GM21529 (cell line): ENCODE measurements around the gene PIGQ.

Experiments used
- ATAC-seq: cut with Tn5 transposase; IDR thresholded peaks from one replicate; pipeline ENCODE4 v1.9.1; 2021; ENCODE audit not compliant: unreplicated experiment

PIGQ gene

DNA sequence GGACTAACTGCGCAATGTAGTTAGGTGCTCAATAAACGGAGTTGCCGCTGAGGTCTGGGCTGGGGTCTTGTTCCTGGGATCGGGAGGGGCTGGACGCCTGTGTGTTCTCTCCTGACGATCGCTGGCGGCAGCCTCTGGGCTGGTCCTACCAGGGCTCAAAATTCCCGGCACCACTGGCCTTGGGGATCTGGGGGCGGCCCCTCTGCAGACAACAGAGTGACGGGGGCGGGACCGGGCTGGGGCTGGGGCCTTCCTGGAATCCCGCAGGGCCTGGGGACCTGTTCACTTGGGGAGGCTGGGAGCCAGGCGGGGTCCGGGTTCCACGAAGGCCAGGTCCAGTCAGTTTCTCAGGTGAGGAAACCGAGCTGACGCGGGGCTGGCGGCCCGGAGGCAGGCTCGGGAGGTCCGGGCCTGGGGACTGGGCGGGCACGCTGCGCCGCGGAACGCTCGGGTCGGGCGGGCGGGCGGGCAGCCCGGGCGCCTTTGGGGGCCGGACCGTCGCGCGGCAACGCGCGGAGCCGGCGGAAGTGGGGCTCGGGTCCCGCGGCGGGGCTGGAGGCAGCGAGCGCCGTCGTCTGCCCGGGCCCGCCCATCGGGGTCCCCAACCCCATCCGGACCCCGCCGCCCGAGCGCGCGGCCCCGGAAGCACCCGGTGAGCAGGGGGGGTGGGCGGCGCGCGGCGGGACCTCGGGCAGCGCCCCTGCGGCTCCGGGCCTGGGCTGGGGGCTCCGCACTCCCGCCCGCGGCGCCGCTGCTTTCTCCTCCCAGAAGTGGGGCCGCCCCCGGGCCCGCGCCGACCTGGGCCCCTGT lies at the start of gene PIGQ:
Gene PIGQ, plus strand, starts transcription at position 524 of the 810 bp plus-strand sequence. CDS start 4,107 bp downstream, outside the sequence.
- ATAC-seq, result peak; percentile 50

DNA sequence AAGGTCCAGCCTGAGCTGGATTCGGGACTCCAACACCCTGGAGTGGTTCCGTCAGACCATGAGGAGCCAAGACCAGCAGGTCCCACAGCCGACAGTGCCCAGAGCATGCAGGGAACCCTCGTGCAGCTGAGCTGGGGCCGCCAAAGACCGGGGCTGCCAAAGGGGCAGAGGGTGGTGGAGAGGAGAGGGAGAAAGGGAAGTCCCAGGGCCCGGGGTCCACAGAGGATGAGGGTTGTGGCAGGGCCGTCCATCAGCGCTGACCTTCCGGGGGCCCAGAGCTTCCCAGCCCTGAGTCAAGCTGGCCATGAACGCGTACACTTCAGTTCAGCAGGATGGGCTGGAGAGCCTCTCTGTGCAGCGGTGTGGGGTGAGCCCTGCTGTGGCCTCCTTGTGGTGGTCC lies 48.9 kb upstream of the PIGQ start:
- ATAC-seq, result no peak

DNA sequence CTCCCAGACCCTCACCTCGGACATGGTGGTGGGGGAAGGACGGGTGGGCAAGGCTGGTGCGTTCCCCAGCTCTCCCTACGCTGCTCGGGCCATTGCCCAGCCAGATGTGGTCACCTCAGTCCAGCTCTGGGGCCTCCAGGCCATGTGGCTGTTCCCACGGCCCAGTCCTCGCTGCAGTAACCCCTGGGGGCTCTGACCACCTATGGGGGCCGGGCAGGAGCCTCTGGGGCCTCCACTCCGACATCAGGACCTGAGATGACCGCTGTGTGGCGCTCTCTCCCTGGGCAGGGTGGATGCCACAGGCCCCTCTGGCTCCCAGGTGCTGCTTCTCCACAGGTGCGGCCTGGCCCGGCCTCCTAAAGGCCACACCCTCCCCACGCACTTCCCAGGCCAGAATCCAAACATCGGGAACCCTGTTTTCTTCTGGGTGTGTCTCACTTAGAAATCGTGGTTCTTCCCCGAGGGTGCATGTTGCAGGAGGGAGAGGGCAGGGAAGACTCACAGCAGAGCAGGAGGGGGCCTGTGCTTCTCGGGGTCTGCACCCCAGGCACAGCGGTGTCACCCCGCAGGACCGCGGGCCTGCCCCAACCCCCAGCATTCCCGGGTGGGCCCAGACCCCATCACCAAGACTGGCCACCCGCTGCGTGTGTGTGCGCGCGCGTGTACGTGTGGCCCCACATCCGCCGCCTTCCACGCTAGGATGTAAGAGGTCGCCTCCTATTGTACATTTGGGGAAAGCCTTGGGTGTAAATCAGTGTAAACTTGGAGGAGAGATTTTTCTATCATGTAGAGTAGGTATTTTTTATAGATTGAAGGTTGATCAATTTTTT lies 48.2 kb upstream of the PIGQ start:
- ATAC-seq, result no peak

DNA sequence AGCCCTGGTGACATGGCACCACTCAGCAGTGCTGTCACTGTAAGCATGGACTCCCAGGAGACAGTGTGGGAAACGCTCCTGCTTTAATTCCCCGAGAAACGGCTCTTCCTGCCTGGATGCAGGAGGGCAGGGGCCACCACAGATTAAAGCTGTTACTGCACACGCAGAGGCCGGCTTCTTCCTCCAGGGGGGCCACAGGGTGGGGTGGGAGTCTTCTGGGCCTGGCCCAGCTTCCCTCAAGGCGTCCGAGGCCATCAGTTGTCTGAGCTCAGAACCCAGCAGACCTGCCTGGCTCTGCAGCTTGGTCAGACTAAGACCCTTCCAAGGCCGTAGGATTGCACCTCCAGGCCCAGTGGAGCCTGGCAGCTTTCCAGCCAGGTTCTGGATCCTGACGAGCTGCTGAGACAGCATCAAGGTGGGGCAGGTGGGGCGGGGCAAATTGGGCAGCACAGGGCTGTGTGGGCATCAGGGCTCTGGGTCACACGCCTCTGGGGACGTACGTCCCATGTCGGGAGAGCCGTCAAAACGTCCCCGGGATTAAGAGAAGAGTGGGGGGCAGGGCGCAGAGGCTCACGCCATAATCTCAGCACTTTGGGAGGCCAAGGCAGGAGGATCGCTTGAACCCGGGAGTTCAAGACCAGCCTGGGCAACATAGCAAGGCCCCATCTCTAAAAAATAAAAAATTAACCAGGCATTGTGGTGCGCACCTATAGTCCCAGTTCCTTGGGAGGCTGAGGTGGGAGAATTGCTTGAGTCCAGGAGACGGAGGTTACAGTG lies 47.3 kb upstream of the PIGQ start:
- ATAC-seq, result no peak

DNA sequence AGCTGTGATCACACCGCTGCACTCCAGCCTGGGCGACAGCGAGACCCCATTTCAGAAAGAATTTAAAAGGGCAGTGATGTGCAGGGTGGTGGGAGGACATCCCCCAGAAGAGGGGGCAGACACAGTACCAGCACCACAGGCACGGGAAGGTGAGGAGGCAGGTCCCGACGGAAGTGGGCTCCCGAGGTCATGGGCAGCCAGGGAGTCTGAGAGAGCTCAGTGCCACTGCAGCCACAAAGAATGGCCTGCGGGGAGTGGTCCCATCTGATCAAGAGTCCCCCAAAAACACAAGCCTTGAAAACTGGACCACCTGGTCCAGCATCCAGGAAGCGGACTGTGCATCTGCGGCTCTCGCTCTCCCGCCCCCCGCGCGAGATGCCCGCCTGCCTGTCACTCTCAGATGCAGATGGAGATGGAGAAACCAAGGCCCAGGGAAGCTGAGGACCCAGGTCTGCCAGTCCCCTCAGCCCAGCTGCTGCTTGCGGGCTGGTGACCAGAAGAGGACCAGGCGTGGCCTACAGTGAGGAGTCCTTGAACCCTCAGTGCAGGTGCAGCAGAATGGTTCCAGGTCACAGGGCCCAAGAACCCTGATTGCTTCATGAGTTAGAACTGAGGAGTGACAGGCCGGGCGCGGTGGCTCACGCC lies 46.5 kb upstream of the PIGQ start:
- ATAC-seq, result no peak

DNA sequence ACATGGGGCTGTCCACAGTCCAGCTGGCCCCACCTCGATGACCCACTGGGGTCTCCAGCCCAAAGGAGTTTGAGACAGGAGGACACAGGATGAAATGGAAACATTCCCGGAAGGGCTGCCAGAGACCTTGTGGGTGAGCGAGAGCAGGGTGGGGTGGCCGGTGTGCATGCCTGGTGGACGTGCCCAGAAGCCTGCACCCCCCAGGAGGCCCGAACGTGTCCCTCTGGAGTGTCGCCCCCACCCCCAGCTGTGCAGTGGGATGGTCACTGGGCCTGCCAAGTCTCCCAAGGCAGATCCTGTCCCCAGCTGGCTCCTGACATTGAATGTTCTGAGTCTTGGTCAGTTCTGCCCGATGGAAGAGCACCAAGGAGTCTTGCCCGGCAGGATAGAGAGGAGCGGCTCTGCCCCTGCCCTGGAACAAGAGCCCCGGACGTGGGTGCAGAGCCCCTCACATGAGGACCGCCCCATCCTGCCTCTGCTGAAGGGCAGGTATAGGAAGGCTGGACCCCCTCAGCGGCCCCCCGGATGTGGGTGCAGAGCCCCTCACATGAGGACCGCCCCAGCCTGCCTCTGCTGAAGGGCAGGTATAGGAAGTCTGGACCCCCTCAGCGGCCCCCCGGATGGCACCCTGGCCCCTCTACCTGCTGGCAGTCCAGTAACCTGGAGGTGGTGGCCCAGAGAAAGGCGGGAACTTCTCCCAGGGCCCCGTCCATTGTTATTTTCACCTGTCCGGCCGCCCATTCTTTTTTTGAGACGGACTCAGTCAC lies 45.3 kb upstream of the PIGQ start:
- ATAC-seq, result no peak

DNA sequence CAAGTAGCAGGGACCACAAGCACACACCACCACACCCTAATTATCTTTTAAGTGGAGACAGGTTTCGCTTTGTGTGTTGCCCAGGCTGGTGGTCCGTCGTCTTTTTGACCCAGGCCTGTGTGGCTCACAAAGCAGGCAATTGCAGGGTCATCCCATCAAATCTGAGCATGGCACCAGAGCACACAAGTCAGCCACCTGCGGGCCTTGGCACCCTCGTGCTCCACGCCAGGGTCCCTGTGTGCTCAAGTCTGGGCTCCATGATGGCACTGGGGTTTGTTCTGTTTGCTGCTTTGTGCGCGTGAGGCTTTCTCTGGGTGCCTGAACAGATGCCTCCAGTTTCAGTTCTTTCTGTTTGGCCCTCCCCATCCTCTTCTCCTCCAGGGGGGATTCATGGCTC lies 44.6 kb upstream of the PIGQ start:
- no peak for ATAC-seq

DNA sequence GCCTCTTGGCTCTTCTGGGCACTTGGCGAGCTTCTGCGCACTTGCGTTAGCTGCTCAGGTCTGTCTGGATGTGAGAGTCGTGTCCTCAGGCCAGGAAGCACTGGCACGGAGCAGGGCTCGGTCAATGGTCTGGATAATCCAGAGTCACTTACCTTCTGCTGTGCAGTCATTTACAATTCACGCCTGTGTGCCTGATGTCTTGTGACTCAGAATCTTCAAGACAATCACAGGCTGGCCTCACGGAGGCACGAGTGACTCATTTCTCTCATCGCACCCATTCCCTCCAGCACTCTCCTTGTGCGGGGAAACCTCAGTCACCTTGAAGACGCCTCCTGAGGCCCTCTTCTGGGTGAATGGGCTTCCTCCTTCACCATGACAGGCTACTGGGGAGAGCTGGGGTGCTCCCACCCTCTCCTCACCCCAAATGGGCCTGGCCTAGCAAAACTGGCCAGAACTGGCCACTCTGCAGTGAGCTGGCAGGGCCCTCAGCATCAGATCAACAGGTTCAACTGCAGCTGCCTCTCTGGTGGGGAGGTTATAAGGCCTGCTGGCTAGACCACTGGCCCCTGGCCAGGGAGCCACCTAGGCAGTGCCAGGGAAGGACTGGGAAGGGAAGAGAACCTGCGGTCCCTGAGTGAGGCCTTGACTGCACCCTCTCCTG lies 44.1 kb upstream of the PIGQ start:
- ATAC-seq, result no peak

DNA sequence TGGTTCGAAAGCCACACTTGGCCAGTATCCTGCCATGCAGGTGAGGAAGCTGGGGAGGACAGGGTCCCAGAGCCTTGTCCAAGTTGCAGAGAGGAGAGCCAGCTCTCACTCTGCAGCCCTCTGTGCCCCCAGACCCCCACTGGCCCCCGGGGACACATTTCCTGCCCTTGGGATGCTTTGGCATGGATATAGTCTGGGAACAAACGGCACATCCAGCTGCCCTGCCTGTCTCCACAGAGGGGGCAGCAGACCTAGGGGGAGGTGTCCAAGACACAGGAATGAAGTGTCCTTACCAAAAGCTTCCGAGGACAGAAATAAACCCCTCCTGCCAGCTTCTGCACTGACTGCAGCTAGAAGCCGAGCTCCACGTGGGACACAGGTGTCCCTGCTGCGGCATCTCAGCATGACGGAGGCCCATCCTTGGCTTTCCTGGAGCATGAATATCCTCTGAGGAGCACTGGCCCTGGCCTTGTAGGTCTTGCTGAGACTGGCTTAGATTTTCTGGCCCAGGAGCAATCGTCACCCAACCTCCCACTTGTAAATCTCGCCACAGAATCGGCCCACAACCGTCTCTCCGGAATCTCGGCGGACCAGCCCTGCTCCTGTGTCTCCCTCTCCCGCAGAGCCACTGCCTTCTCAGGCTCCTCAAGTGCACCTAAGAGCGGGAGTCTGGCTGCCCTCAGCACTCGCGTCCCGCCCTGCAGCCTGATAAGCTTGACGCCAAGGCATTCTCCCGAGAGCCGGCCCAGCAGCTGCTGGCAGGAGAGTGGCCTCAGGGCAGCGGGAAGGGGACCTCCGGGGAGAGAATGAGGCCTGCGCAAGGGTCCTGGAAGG lies 43.4 kb upstream of the PIGQ start:
- no peak for ATAC-seq

DNA sequence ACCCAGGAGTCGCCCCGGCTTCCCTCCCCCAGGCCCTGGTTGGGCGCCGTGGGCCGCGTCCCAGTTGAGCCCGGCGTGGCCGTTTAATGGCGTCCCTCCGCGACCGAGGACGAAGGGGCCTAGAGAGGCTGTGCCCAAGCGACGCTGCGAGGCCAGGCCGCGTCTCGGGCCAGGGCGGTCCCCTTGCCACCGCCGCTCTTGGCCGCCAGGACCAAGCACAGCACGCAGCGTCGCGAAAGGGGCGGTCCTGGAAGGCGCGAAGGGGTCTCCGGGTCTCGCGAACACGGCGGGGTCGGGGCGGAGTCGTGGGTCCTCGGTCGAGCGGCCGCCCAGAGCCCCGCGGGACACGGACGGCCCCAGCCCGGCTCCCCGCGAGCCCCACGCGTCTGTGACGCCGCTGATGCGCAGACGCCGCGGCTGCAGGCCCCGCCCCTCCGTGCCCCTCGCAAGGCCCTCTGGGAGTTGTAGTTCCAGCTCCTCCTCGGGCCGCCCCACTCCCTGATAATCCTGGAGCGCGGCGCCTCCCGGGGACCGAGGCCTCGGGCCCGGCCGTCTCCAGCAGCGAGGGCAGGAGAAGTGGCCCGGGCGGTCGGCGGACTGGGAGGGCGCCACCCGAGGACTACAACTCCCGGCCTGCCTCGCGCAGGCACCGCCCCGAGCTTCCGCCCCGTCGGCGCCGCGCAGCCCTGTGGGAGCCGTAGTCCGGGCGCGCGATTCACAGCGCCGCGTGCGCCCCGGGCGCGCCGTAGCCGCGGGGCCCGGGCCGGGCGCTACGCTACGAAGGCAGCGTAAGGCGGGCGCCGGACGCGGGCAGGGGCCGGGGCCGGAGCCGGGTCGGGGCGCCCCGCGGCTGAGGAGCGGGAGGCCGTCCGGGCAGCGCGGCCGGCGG lies 42.5 kb upstream of the PIGQ start, which contains the start of gene CAPN15:
Gene CAPN15, plus strand, starts transcription at position 698 of the 889 bp plus-strand sequence. CDS start 19,127 bp downstream, outside the sequence.
- peak; percentile 54 for ATAC-seq

DNA sequence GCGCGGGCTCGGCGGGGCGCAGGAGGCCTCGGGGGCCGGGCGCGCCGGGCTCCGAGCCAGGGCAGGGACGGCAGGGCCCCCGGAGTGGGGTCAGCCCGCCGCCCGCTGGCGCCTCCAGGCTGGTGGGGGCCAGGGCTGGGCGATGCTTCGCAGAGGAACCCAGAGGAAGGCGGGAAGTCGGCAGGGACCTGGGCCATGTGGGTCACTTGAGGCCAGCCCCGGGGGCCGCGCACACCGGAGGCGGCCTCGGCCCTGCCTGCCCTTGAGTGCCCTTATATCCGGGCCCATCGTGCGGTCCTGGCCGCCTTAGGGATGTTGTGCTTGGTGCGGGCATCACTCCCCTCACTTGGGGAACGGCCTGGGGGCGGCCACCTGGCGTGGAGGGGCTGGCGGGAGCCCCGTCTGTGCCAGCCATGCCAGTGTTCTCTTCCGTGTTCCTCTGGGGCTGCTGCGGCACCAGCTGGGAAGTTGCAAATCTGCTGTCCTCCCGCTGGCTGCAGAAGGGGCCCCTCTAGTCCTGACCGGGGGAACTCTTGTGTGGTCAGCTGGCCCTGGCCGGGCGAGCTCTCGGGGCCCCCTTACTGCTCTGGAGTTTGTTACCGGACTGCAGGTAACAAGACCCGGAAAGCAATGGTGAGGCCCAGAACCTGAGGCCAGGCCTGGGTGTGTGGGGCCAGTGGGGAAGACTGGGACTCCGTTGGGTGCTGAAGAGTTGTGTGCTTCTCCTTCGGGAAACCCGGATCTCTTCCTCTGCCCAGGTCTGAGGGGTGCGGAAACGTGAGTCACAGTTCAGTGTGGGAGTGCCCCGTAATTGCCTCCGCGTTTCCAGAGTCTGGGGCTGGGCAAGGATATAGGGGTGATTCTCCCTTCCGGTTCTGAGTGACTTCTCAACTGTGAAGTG lies 41.4 kb upstream of the PIGQ start:
- ATAC-seq, result peak; percentile 8

DNA sequence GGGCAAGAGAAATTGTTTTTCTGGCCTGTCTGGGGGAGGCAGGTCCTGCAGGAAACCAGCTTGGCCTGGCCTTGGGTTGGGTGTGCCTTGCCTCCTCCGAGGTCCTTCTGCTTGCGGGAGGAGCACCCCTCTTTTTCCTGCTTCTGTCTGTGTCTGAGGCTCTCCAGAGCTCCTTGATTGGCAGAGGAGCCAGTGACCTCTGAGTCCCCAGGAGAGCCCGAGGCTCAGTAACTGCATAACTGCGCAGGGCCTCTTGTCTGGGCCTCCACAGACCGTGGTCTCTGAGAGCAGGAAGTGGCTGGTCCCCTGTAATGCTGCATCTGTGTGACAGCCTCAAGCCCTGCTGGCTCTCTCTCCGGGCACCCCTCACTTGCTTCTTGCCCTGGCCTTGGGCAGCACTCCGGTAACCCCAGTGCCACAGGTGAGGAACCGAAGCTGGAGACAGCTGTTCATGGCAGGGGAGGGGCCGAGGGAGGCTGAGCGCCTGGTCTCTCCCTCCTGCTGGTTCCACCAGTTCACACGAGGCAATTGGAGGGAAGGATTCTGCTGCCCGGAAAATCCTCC lies 40.7 kb upstream of the PIGQ start:
- no peak for ATAC-seq

DNA sequence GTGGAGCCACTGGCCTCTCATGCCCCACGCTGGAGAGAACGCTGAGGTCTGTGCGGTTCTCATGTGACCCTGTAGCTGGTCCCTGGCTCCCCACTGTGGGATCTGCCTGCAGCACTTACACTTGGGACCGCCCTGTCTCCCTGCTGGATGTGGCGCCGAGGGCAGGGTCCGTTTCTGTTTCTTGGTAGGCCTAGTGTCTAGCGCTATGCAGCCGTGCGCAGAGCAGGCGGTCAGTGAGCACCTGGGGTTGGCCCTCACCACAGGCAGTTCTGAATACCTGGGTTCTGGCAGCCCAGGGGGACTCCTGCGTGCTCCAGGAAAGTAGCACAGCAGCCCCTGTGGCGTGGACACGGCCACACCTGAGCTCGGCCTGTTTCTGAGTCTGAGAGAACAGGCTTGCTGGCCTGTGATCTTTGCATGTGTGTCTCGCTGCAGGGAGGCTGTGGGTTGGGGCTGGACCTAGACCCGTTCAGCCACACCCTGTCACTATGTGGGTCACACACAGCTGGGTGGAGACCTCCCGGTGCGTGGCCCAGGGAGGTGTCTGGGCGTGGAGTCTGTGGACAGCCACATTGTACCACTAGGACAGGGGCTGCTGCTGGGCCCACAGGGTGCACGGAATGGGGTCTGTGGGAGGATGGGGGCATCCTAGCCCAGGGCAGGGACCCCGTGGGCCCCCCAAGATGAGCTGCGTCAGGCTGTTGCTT lies 39.5 kb upstream of the PIGQ start:
- no peak for ATAC-seq

DNA sequence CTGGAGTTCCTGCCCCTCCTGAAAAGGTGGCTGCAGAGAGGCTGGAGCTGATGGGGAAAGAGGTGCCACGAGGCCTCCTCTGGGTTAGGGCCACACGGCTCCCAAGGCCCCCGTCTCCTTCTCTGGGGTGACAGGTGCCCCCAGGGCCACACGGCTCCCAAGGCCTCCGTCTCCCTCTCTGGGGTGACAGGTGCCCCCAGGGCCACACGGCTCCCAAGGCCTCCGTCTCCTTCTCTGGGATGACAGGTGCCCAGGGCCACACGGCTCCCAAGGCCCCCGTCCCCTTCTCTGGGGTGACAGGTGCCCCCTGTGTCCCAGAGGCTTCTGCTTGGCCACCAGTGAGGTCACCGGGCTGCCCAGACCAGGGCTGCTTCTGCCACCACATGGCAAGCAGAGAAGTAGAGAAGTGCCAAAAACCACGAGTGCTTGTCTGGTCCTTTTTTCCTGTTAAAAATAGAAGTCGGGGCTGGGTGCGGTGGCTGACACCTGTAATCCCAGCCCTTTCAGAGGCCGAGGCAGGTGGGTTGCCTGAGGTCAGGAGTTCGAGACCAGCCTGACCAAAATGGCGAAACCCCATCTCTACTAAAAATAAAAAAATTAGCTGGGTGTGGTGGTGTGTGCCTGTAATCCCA lies 38.2 kb upstream of the PIGQ start:
- ATAC-seq, result no peak
